HEK293T (cell line): ENCODE data around the gene GTF3C4.

Experiments used
- CTCF ChIA-PET: fragments of 350-600 bp; formaldehyde crosslinking; extraction: SDS; loops from one replicate; lab custom pipeline; 2021; ENCODE audit warnings: antibody characterized with exemption, inconsistent platforms; lab: Yijun Ruan, JAX
- POLR2A ChIA-PET: fragments of 350-600 bp; formaldehyde crosslinking; extraction: SDS; loops from one replicate; lab custom pipeline; 2020; ENCODE audit warnings: antibody characterized with exemption, inconsistent platforms; lab: Yijun Ruan, JAX
- DNase-seq: peaks from one replicate; pipeline ENCODE4 v3.0.0; 2012; ENCODE audit warnings: mixed read lengths; ENCODE audit errors: extremely low spot score
- ARNT ChIP-seq: fragments of 450-650 bp; IDR thresholded peaks from 2 replicates; pipeline ENCODE4 v1.6.1; 2017; ENCODE audit warnings: mild to moderate bottlenecking
- BHLHE40 ChIP-seq: fragments of 450-650 bp; IDR thresholded peaks from 2 replicates; pipeline ENCODE4 v1.6.1; 2016; ENCODE audit warnings: mild to moderate bottlenecking, moderate library complexity, borderline replicate concordance
- CTBP1 ChIP-seq: fragments of 450-650 bp; IDR thresholded peaks from 2 replicates; pipeline ENCODE4 v1.6.1; 2016; ENCODE audit warnings: borderline replicate concordance
- ELF4 ChIP-seq: fragments of 450-650 bp; IDR thresholded peaks from 2 replicates; pipeline ENCODE4 v1.6.1; 2017; ENCODE audit warnings: antibody characterized with exemption
- FOXA1 ChIP-seq: fragments of 450-650 bp; IDR thresholded peaks from 2 replicates; pipeline ENCODE4 v1.6.1; 2016; ENCODE audit warnings: mild to moderate bottlenecking
- FOXK2 ChIP-seq: fragments of 450-650 bp; IDR thresholded peaks from 2 replicates; pipeline ENCODE4 v1.6.1; 2016; ENCODE audit warnings: mild to moderate bottlenecking
- FOXM1 ChIP-seq: fragments of 450-650 bp; IDR thresholded peaks from 2 replicates; pipeline ENCODE4 v1.6.1; 2017; ENCODE audit warnings: mild to moderate bottlenecking, borderline replicate concordance
- HDGF ChIP-seq: fragments of 450-650 bp; IDR thresholded peaks from 2 replicates; pipeline ENCODE4 v1.6.1; 2017; ENCODE audit warnings: antibody characterized with exemption, borderline replicate concordance
- L3MBTL2 ChIP-seq: fragments of 450-650 bp; conservative IDR thresholded peaks from 2 replicates; pipeline ENCODE4 v1.6.1; 2016; ENCODE audit warnings: mild to moderate bottlenecking
- LEF1 ChIP-seq: fragments of 450-650 bp; IDR thresholded peaks from 2 replicates; pipeline ENCODE4 v1.6.1; 2017; ENCODE audit warnings: mild to moderate bottlenecking, borderline replicate concordance
- NFRKB ChIP-seq: fragments of 450-650 bp; IDR thresholded peaks from 2 replicates; pipeline ENCODE4 v1.6.1; 2016; ENCODE audit warnings: mild to moderate bottlenecking, moderate library complexity
- SP1 ChIP-seq: fragments of 450-650 bp; IDR thresholded peaks from 2 replicates; pipeline ENCODE4 v1.6.1; 2017
- SUZ12 ChIP-seq: fragments of 450-650 bp; IDR thresholded peaks from 2 replicates; pipeline ENCODE4 v1.6.1; 2016; ENCODE audit warnings: mild to moderate bottlenecking
- TARDBP ChIP-seq: fragments of 450-650 bp; IDR thresholded peaks from 2 replicates; pipeline ENCODE4 v1.6.1; 2016
- ZNF384 ChIP-seq: fragments of 450-650 bp; IDR thresholded peaks from 2 replicates; pipeline ENCODE4 v1.6.1; 2016
- TF ChIP-seq, protein P1 (sequence below): fragments of 450-650 bp; IDR thresholded peaks from 2 replicates; pipeline ENCODE4 v1.6.1; 2016

GTF3C4 gene

DNA sequence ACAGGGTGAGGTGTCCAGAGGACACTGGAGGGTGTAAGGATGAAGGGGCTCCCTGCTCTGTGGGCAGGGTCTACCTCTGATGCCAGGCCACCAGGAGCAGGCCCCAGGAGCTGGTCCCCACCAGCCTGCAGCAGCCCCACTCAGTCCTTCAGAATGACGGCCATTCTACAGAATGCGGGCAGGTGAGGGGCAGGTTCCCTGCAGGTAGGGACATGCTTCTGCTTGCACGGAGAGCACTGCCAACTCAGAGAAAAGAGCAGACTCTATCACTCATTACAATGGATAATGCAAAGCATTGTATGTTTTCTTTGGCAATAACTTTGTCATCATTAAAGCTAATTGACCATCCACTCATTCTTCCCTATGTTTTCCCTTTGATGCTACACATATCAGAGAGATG is 39.5 kb upstream of the GTF3C4 start:
- CTCF ChIA-PET, result no interaction called here
- no peak for DNase-seq
- POLR2A ChIA-PET, result no interaction called here
- no peak for TF ChIP-seq FOXK2

GRCh38 chr9:132631280-132631679 is 39.0 kb upstream of the GTF3C4 start:
- ChIA-PET CTCF (no interaction called here), POLR2A (no interaction called here)
- TF ChIP-seq ELF4 (no peak), NFRKB (no peak), ARNT (no peak), SP1 (no peak), LEF1 (no peak), FOXA1 (no peak)
- no peak for DNase-seq

DNA sequence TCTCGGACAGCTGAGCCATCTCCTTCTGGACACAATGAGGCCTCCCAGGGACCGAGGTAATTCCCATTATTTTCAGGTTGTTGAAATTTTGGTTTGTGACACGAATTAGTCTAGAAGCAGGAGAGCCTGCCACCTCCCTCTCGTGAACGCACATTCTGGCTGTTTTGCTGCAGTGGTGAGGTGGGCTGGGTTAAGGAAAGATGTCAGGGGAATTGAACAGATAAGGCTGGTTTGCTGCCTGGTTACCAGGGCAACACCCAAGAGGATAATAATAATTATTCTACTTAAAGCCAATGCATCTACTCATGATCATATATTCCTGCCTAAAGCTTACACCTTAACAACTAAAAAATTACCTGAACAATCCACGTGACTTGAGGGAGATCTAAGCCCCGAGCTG is 38.6 kb upstream of the GTF3C4 start:
- no peak for DNase-seq
- POLR2A ChIA-PET, result no interaction called here
- TF ChIP-seq LEF1, result no peak
- TF ChIP-seq BHLHE40, result no peak
- TF ChIP-seq TARDBP, result no peak
- no peak for TF ChIP-seq NFRKB
- no peak for TF ChIP-seq CTBP1
- TF ChIP-seq FOXA1, result no peak
- no peak for TF ChIP-seq SP1
- TF ChIP-seq HDGF, result no peak
- TF ChIP-seq, protein P1, sequence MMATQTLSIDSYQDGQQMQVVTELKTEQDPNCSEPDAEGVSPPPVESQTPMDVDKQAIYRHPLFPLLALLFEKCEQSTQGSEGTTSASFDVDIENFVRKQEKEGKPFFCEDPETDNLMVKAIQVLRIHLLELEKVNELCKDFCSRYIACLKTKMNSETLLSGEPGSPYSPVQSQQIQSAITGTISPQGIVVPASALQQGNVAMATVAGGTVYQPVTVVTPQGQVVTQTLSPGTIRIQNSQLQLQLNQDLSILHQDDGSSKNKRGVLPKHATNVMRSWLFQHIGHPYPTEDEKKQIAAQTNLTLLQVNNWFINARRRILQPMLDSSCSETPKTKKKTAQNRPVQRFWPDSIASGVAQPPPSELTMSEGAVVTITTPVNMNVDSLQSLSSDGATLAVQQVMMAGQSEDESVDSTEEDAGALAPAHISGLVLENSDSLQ, result no peak
- TF ChIP-seq ELF4, result no peak
- TF ChIP-seq SUZ12, result no peak
- CTCF ChIA-PET, result no interaction called here

DNA sequence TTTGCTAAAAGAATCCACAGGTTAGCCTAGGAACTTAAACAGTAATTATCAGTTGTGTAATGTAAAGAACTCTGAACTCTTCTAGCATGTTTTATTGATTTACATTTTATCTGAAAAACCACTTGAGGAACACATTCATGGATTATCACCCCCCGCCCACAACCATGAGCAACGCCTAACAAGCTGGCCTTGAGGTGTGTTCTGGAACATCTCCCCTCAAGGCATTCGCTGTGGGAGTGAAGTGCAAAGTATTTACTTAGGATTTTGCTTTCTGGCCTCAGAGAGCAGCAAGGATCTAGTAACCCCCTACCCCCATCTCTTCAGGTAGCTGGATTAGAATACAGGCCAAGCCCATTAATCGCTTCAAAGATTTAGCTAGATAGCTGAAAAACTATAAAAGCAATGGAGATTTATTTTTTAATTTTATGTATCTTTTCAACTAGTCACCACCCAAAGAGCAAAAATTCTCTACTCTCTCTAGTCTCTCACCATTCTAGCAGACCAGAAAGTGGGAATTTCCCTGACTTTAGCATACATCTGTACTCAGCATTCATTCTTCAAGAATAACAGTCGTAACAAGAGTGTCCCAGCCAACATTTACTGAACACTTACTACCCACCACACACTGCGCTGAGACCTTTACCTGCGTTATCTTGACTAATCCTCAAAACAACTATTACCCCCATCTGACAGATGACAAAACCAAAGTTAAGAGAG is 37.7 kb upstream of the GTF3C4 start:
- no peak for DNase-seq
- ChIA-PET CTCF (no interaction called here), POLR2A (no interaction called here)
- TF ChIP-seq HDGF, result no peak
- no peak for TF ChIP-seq SUZ12
- TF ChIP-seq, protein P1, result no peak
- TF ChIP-seq NFRKB, result no peak
- no peak for TF ChIP-seq ZNF384
- TF ChIP-seq BHLHE40, result no peak
- TF ChIP-seq L3MBTL2, result no peak
- TF ChIP-seq TARDBP, result no peak
- no peak for TF ChIP-seq LEF1
- TF ChIP-seq FOXM1, result no peak
- TF ChIP-seq FOXK2, result no peak
- no peak for TF ChIP-seq CTBP1
- TF ChIP-seq ELF4, result no peak
- TF ChIP-seq ARNT, result no peak
- TF ChIP-seq SP1, result no peak
- no peak for TF ChIP-seq FOXA1

DNA sequence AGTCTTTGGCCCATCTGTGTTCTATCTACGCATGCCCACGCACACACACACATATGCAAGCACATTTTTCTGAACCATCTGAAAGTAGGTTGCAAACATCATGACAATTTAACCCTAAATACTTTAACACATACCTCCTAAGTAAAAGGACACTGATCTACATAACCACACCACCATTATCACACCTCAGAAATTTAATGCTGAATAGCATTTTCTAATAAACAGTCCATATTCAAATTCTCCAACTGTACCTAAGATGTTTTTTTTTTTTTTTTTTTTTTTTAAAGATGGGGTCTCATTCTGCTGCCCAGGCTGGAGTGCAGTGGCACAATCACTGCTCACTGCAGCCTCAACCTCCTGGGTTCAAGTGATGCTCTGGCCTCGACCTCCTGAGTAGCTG is 35.9 kb upstream of the GTF3C4 start:
- ChIA-PET POLR2A (no interaction called here), CTCF (no interaction called here)
- no peak for DNase-seq
- TF ChIP-seq FOXK2 (no peak), CTBP1 (no peak), FOXM1 (no peak), L3MBTL2 (no peak), ELF4 (no peak), BHLHE40 (no peak), SP1 (no peak)
- TF ChIP-seq, protein P1, result no peak

GRCh38 chr9:132637351-132637750 is 32.9 kb upstream of the GTF3C4 start:
- TF ChIP-seq FOXM1 (no peak), TARDBP (no peak), HDGF (no peak), LEF1 (no peak), FOXK2 (no peak), CTBP1 (no peak), BHLHE40 (no peak), FOXA1 (no peak), ARNT (no peak), ZNF384 (no peak), L3MBTL2 (no peak), SUZ12 (no peak), NFRKB (no peak)
- TF ChIP-seq, protein P1, result no peak
- no peak for DNase-seq
- POLR2A ChIA-PET, result no interaction called here
- CTCF ChIA-PET, result no interaction called here
